Epidermal melanocyte (primary cell): ENCODE results near the gene UBE2E3.
"Not testable (repeated sequence)": the region's sequence is repeated elsewhere in the genome, so short reads cannot be mapped to it uniquely, and the experiment has no call there.

ENCODE experiments used
- DNase-seq: peaks from one replicate; pipeline ENCODE4 v3.0.0; 2011; ENCODE audit warnings: low spot score; ENCODE audit not compliant: insufficient read length

UBE2E3 gene

GRCh38 chr2:181025004-181025403 lies 44.6 kb downstream of the UBE2E3 start:
- DNase-seq: no peak

GRCh38 chr2:181036445-181036844 lies 56.0 kb downstream of the UBE2E3 start:
- DNase-seq: no peak

GRCh38 chr2:181036848-181037603 lies 56.6 kb downstream of the UBE2E3 start:
- DNase-seq: no peak

- no peak for DNase-seq
Observed at GRCh38 chr2:181037922-181038321, 57.5 kb downstream of the UBE2E3 start.

GRCh38 chr2:181038796-181039195 lies 58.4 kb downstream of the UBE2E3 start:
- DNase-seq: no peak

- DNase-seq: not testable (repeated sequence)
Observed at GRCh38 chr2:181040839-181041238, 60.4 kb downstream of the UBE2E3 start.

GRCh38 chr2:181041661-181042060 lies 61.3 kb downstream of the UBE2E3 start:
- DNase-seq: no peak

GRCh38 chr2:181042706-181043105 lies 62.3 kb downstream of the UBE2E3 start:
- no peak for DNase-seq

- no peak for DNase-seq
Observed at GRCh38 chr2:181046833-181047232, 66.4 kb downstream of the UBE2E3 start.

GRCh38 chr2:181047829-181048228 lies 67.4 kb downstream of the UBE2E3 start:
- no peak for DNase-seq

- DNase-seq: no peak
Observed at GRCh38 chr2:181051861-181052522, 71.6 kb downstream of the UBE2E3 start.

- DNase-seq: no peak
Observed at GRCh38 chr2:181052523-181052891, 72.1 kb downstream of the UBE2E3 start.

GRCh38 chr2:181054256-181054655 lies 73.9 kb downstream of the UBE2E3 start:
- no peak for DNase-seq

- DNase-seq: no peak
Observed at GRCh38 chr2:181054843-181055242, 74.4 kb downstream of the UBE2E3 start.

- DNase-seq: no peak
Observed at GRCh38 chr2:181058378-181059269, 78.2 kb downstream of the UBE2E3 start.

- no peak for DNase-seq
Observed at GRCh38 chr2:181063696-181064095, 83.3 kb downstream of the UBE2E3 start.

GRCh38 chr2:181065458-181065857 lies 85.1 kb downstream of the UBE2E3 start:
- DNase-seq: no peak

- no peak for DNase-seq
Observed at GRCh38 chr2:181066333-181066732, 85.9 kb downstream of the UBE2E3 start.

- DNase-seq: no peak
Observed at GRCh38 chr2:181070119-181070835, 89.9 kb downstream of the UBE2E3 start.

GRCh38 chr2:181070836-181071200 lies 90.4 kb downstream of the UBE2E3 start:
- no peak for DNase-seq

GRCh38 chr2:181072486-181073235 lies 92.3 kb downstream of the UBE2E3 start:
- DNase-seq: no peak
